Keratinocyte (primary cell): ENCODE results near the gene CEP290. TPM values are rescaled to one million over a fixed set of nuclear protein-coding genes. Genes with fewer than 3 reads are reported as not detected.

Experiments used
- DNase-seq: peaks from one replicate; pipeline ENCODE4 v3.0.0-alpha.2; 2011; ENCODE audit warnings: low read depth, missing footprints, low spot score
- FAIRE-seq: peaks from 2 replicates; lab custom pipeline; 2011; peaks lifted over from hg19 to GRCh38; lab: Jason Lieb, UNC
- H2AFZ ChIP-seq: 2 replicates; pipeline ENCODE4 v1.6.0; 2012; ENCODE audit warnings: low read length, control low read depth, inconsistent platforms; ENCODE audit not compliant: control insufficient read depth
- H3K27ac ChIP-seq: 2 replicates; pipeline ENCODE4 v1.5.1; 2011; ENCODE audit warnings: low read length; ENCODE audit not compliant: control insufficient read depth, insufficient read depth
- H3K27me3 ChIP-seq: 3 replicates; pipeline ENCODE4 v1.6.0; 2011; ENCODE audit warnings: low read length; ENCODE audit not compliant: control insufficient read depth, insufficient read depth; ENCODE audit errors: extremely low read depth
- H3K36me3 ChIP-seq, 2 experiments: 2 replicates in 1 of 2; 3 replicates in 1 of 2; pipeline ENCODE4 v1.5.1; 2011; ENCODE audit warnings: low read length in 2 of 2, mild to moderate bottlenecking in 1 of 2; ENCODE audit not compliant: control insufficient read depth in 2 of 2, insufficient read depth in 2 of 2; ENCODE audit errors: extremely low read depth in 1 of 2
- H3K4me1 ChIP-seq: 3 replicates; pipeline ENCODE4 v1.5.1; 2011; ENCODE audit warnings: low read length; ENCODE audit not compliant: control insufficient read depth, insufficient read depth; ENCODE audit errors: extremely low read depth
- H3K4me2 ChIP-seq: 3 replicates; pipeline ENCODE4 v1.6.0; 2011; ENCODE audit warnings: low read depth, low read length; ENCODE audit not compliant: control insufficient read depth, insufficient read depth; ENCODE audit errors: extremely low read depth
- H3K4me3 ChIP-seq, 3 experiments: fragments of 200-600 bp in 1 of 3; sonication (generic) in 1 of 3; 2 replicates in 2 of 3; 3 replicates in 1 of 3; pipeline ENCODE4 v1.5.1; 2011 to 2016; ENCODE audit warnings: low read length in 3 of 3, mild to moderate bottlenecking in 3 of 3, control low read depth in 2 of 3, inconsistent platforms in 1 of 3, low read depth in 1 of 3, mixed read lengths in 1 of 3, mixed run types in 1 of 3, moderate library complexity in 1 of 3; ENCODE audit not compliant: control insufficient read depth in 2 of 3, insufficient read depth in 2 of 3; ENCODE audit errors: extremely low read depth in 1 of 3
- H3K79me2 ChIP-seq: 2 replicates; pipeline ENCODE4 v1.6.0; 2012; ENCODE audit warnings: low read length; ENCODE audit not compliant: control insufficient read depth, insufficient read depth
- H3K9ac ChIP-seq: 3 replicates; pipeline ENCODE4 v1.6.0; 2011; ENCODE audit warnings: low read length; ENCODE audit not compliant: control insufficient read depth, insufficient read depth; ENCODE audit errors: extremely low read depth
- H3K9me1 ChIP-seq: 3 replicates; pipeline ENCODE4 v1.6.0; 2011; ENCODE audit warnings: low read length; ENCODE audit not compliant: control insufficient read depth, insufficient read depth; ENCODE audit errors: extremely low read depth
- H3K9me3 ChIP-seq: 2 replicates; pipeline ENCODE4 v1.5.1; 2012; ENCODE audit warnings: low read depth, low read length; ENCODE audit not compliant: control insufficient read depth
- H4K20me1 ChIP-seq: 3 replicates; pipeline ENCODE4 v1.6.0; 2011; ENCODE audit warnings: low read length; ENCODE audit not compliant: control insufficient read depth, insufficient read depth; ENCODE audit errors: extremely low read depth
- EZH2 ChIP-seq: IDR thresholded peaks from one replicate; pipeline ENCODE4 v1.6.1; 2012; ENCODE audit warnings: inconsistent platforms, mild to moderate bottlenecking, low read length, moderate library complexity
- dilution Hi-C: fragments of 300-500 bp; cut with MboI; formaldehyde crosslinking; loops from one replicate; pipeline ENCODE4 v1.7.0; 2020; ENCODE audit warnings: low sequenced_read_pairs; ENCODE audit not compliant: extremely low pct_ligation_motif_present
- polyA plus RNA-seq, 5 experiments: library from polyadenylated mRNA; depleted of rRNA in 3 of 5; stranded (reverse) in 3 of 5; stranded (forward) in 1 of 5; unstranded in 1 of 5; fragments of >200 nt; gene quantifications; 1 replicate in 1 of 5; 2 replicates in 3 of 5; 3 replicates in 1 of 5; pipeline versions ENCODE4 v1.2.1 to v1.2.3, GENCODE V29; 2011 to 2012; ENCODE audit warnings: missing spikeins in 2 of 5, low read depth in 1 of 5, low replicate concordance in 1 of 5
- TF ChIP-seq, protein P1 (sequence below), 3 experiments: IDR thresholded peaks in 1 of 3; conservative IDR thresholded peaks in 1 of 3; optimal IDR thresholded peaks in 1 of 3; 2 replicates in 2 of 3; 3 replicates in 1 of 3; pipeline versions ENCODE3 to v1.5.1; 2011; ENCODE audit warnings: low read length in 3 of 3, mild to moderate bottlenecking in 3 of 3, moderate library complexity in 2 of 3, control low read depth in 1 of 3, inconsistent platforms in 1 of 3; ENCODE audit not compliant: insufficient read depth in 2 of 3; ENCODE audit errors: extremely low read depth in 1 of 3

CEP290 gene
- polyA plus RNA-seq, 1 donor (not counting 4 experiments of a cell fraction or from before 2014, with no cell fraction given): 5.6 TPM

- H3K4me1 ChIP-seq: no peaks in the 10 kb centered on the region
- no peak overlapping the region for H2AFZ ChIP-seq
- no peak for TF ChIP-seq EZH2
- TF ChIP-seq, protein P1, sequence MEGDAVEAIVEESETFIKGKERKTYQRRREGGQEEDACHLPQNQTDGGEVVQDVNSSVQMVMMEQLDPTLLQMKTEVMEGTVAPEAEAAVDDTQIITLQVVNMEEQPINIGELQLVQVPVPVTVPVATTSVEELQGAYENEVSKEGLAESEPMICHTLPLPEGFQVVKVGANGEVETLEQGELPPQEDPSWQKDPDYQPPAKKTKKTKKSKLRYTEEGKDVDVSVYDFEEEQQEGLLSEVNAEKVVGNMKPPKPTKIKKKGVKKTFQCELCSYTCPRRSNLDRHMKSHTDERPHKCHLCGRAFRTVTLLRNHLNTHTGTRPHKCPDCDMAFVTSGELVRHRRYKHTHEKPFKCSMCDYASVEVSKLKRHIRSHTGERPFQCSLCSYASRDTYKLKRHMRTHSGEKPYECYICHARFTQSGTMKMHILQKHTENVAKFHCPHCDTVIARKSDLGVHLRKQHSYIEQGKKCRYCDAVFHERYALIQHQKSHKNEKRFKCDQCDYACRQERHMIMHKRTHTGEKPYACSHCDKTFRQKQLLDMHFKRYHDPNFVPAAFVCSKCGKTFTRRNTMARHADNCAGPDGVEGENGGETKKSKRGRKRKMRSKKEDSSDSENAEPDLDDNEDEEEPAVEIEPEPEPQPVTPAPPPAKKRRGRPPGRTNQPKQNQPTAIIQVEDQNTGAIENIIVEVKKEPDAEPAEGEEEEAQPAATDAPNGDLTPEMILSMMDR (optimal IDR thresholded peaks at IDR 0.05 in 1 of 3, IDR thresholded peaks at IDR 0.05 in 1 of 3, conservative IDR thresholded peaks at IDR 0.05 in 1 of 3; ENCODE audit: extremely low read depth in 1 of 3, insufficient read depth in 2 of 3, low read length in 3 of 3): no peak
- no peaks in the 10 kb centered on the region for H3K9me1 ChIP-seq
- H3K4me3 ChIP-seq: no peak overlapping the region
- no peak overlapping the region for H3K4me2 ChIP-seq
- DNase-seq (no peak), FAIRE-seq (no peak)
- H4K20me1 ChIP-seq: no peaks in the 10 kb centered on the region
- H3K27ac ChIP-seq: no peak overlapping the region
- no peaks in the 10 kb centered on the region for H3K27me3 ChIP-seq
- H3K36me3 ChIP-seq: peaks cover 3% of the 10 kb centered on the region in 2 experiments
- H3K9ac ChIP-seq: no peak overlapping the region
- H3K79me2 ChIP-seq: no peaks in the 10 kb centered on the region
- dilution Hi-C loops: no loop called here
- no peaks in the 10 kb centered on the region for H3K9me3 ChIP-seq
These were observed 33.9 kb downstream of the CEP290 start for GRCh38 chr12:88108021-88108420.

- no peaks in the 10 kb centered on the region for H3K27me3 ChIP-seq
- H3K4me3 ChIP-seq: no peak overlapping the region
- H3K79me2 ChIP-seq: no peaks in the 10 kb centered on the region
- no peak for DNase-seq
- FAIRE-seq: no peak
- no peak overlapping the region for H3K9ac ChIP-seq
- H4K20me1 ChIP-seq: no peaks in the 10 kb centered on the region
- no peak overlapping the region for H3K27ac ChIP-seq
- no peak overlapping the region for H3K4me2 ChIP-seq
- no peaks in the 10 kb centered on the region for H3K4me1 ChIP-seq
- peaks cover 0 to 4% of the 10 kb centered on the region in 2 experiments for H3K36me3 ChIP-seq
- no peaks in the 10 kb centered on the region for H3K9me1 ChIP-seq
- no peak for TF ChIP-seq EZH2
- TF ChIP-seq, protein P1 (optimal IDR thresholded peaks at IDR 0.05 in 1 of 3, IDR thresholded peaks at IDR 0.05 in 1 of 3, conservative IDR thresholded peaks at IDR 0.05 in 1 of 3; ENCODE audit: extremely low read depth in 1 of 3, insufficient read depth in 2 of 3, low read length in 3 of 3): no peak
- H2AFZ ChIP-seq: no peak overlapping the region
- dilution Hi-C loops: no loop called here
- H3K9me3 ChIP-seq: no peaks in the 10 kb centered on the region
These were observed 48.3 kb downstream of the CEP290 start for GRCh38 chr12:88093573-88093972.
